Activated effector memory CD4-positive, alpha-beta T cell treated with anti-CD3 and anti-CD28 coated beads, Interleukin-2, amount 50 U/mL, for 16 hours (primary cell): ENCODE measurements around the gene ZNF780B.
"Not testable (repeated sequence)": the region's sequence is repeated elsewhere in the genome, so short reads cannot be mapped to it uniquely, and the experiment has no call there.

Experiments
- DNase-seq: peaks from one replicate; pipeline ENCODE4 v3.0.0-alpha.2; 2020

The ZNF780B gene

DNA sequence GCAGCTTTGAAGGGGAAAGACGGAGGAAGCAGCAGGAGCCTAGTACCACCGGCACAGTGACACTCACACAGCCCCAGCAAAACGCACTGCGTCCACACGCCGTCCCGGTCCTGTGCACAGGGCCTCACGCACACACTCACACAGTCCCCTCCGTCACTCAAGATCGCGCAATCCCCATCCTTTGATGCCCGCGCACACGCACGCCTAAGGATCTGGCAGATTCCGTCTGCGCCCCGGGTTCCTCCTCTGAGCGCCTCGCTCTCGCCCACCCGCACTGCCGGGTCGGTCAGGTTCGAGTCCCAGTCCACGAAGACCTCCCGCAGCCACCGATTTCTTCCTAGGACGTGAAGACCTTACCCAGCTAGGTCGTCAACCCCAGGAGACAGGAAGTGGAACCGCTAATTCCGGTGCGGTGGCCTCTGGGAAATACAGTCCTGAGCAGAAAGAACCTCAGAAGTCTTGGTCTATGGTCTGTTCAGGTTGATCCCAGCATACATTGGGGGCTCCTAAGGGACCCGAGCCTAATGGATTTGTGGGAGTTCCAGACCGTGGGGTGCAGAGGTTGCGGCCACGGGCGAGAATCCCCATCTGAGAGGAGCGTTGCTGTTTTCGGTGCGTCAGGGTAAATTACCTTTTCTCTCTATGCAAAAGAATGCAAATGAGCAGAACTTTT lies at the start of gene ZNF780B:
Gene ZNF780B, minus strand, starts transcription at position 400 of the 673 bp plus-strand sequence. CDS start 5,899 bp downstream, outside the sequence.
- DNase-seq, result peak; percentile 89

DNA sequence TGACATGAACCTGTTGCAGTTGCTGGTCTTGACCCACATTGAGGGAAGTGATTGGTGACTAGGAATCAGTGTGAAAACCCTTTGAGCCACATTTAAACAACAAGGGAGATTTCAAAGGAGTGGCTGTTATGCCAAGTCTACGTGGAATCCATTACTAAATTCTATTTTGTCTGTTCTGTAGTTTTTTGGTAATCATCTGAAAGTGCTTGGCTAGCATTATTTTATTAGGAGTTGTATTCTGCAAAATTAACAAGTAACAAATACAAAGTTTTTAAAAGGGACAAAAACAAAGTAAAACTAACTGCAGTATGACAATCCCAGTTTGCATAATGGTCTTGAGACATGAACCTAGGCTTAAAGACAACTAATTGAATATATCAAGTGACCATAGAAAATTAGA lies 48.7 kb upstream of the ZNF780B start:
- no peak for DNase-seq

DNA sequence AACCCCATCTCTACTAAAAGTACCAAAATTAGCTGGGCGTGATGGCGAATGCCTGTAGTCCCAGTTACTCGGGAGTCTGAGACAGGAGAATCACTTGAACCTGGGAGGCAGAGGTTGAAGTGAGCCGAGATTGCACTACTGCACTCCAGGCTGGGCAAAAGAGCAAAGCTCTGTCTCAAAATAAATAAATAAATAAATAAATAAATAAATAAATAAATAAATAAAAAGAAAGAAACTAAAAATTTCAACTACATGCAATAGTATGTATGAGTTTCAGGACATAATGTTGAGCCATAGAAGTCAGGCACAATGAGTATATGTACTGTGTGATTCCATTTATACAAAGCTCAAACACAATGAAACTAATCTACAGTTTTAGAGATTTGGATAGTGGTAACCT lies 47.6 kb upstream of the ZNF780B start:
- DNase-seq, result no peak

DNA sequence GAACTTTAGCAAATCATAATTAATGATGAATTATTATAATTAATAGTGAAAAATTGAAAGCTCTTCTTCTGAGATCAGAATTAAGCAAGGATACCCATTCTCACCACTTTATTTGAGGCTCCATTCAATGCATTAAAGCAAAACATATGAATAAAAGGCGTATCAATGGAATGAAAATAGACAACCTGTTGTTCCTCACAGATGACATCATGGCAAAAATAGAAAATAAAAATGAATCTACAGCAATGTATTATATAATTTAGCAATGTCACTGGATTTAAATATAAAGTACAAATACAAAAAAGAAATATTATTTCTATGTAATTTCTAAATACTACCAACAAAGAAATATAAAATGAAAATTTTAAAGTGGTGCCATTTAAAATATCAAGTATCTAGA lies 45.8 kb upstream of the ZNF780B start:
- no peak for DNase-seq

DNA sequence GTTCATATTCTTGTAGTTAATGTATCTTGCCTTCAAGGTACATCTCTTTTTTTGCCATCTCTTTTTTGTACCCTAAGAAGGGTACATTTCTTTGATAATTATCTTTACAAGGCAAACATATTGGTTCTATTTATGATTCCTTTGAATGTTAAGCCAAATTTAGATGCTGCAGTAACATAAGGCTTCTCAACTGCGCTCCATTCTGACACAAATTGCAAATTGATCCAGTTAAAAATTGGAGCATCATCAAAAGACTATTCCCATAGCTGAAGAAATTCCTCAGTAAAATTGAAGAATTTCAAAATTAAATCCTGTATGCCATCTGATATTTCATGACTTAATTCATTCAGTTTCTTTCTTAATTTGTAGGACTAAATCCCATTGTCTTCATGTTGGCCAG lies 37.4 kb upstream of the ZNF780B start:
- no peak for DNase-seq

DNA sequence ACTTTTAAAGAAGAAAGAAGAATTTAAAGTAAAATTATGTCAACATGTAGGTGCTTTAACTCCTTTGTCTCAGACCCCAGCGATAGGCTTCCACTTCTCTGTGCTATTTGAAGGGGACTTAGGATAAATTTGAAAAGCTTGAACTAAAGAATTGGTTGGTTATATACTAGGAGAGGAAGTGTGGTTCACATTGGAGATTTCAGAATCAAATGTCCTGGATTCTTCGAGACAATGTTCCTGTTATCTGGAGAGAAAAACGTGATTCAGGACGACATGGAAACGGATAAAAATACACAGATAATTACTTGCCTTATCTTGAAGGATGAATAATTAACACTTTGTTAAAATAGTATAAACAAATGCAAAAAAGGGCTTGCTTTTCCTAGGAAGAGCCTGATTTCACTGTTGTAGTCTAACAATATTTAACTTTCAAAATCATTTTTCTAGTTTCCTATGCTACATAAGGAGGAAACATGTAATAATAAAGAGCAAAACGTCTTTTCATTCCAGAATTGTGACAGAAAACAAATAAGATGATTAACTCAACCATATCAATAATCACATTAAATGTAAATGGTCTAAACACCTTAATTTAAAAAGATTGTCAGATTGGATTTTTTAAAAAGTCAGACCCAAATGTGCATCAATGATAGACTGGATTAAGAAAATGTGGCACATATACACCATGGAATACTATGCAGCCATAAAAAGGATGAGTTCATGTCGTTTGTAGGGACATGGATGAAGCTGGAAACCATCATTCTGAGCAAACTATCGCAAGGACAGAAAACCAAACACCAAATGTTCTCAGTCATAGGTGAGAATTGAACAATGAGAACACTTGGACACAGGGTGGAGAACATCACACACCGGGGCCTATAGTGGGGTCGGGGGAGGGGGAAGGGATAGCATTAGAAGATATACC lies 35.4 kb upstream of the ZNF780B start:
- DNase-seq, result no peak

DNA sequence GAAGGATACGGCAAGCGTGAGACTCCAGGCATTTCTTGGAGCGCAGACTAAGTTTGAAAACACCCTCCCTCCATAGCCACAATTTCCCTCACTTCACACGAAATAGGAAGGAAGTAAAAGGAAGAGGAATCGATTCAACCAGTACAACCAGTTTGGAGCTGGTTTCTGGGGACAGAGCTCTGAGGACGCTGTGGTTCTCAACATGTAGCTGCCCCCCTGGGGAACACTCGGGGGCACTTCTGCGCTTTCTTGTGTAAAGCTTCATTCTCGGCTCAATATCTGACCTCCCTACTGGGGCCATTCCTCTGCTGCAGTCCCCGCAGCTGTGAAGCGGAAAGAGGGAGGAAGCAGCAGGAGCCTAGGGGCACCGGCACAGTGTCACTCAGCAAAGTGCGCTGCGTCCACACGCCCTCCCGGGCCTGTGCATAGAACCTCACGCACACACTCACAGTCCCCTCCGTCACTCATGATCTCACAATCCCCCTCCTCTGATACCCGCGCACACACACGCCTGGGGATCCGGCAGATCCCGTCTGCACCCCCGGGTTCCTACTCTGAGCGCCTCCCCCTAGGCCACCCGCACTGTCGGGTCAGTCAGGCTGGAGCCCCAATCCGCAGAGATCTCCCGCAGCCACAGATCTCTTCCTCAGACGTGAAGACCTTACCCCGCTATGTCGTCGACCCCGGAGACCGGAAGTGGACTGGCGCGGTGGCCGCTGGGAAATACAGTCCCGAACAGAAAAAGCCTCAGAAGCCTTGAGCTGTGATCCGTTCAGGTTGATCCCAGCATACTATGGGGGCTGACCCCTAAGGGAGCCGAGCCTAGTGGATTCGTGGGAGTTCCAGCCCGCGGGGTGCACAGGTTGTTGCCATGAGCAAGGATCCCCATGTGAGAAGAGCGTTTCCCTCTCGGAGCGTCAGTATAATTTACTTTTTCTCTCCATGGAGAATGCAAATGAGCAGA lies 34.5 kb upstream of the ZNF780B start, which contains the start of gene ZNF780A:
Gene ZNF780A, minus strand, starts transcription at position 703 of the 964 bp plus-strand sequence. CDS start 6,190 bp downstream, outside the sequence.
- DNase-seq, result peak; percentile 92

DNA sequence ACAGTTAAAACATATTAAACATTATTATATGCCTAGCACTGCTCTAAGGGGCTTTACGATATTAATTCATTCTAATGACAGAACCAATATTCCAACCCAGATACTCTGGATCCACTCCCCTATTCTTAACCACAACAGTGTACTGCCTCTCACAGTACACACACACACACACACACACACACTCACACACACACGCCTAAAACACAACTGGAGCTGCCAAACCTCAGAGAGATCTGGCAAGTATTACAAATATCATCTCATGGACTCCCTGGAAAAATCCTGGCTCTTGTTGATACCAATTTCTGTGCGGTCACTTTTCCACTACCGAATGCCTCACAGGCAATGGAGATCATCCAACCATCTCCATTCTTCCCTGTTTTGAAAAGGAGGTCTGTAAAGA lies 33.4 kb upstream of the ZNF780B start:
- DNase-seq, result no peak

DNA sequence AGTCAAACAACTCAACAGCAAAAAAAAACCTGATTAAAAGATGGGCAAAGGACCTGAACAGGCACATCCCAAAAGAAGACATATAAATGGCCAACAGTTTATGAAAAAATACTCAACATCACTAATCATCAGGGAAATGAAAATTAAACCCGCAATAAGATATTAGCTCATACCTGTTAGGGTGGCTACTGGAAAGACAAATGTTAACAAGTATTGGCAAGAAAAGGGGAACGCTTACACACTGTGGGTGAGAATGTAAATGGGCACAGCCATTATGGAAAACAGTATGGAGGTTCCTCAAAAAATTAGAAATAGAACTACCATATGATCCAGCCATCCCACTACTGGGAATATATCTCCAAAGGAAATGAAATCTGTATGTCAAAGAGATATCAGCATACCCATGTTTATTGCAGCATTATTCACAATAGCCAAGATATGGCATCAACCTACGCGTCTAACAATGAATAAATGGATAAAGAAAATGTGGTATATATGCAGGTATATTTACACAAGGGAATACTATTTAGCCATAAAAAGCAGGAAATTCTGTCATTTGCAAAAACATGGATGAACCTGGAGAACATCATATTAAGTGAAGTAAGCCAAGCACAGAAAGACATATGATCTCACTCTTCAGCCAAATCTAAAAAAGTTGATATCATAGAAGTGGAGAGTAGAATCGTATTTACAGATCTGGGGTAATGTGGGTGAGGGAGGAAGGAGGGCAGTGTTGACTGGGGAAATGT lies 32.4 kb upstream of the ZNF780B start:
- DNase-seq, result no peak

DNA sequence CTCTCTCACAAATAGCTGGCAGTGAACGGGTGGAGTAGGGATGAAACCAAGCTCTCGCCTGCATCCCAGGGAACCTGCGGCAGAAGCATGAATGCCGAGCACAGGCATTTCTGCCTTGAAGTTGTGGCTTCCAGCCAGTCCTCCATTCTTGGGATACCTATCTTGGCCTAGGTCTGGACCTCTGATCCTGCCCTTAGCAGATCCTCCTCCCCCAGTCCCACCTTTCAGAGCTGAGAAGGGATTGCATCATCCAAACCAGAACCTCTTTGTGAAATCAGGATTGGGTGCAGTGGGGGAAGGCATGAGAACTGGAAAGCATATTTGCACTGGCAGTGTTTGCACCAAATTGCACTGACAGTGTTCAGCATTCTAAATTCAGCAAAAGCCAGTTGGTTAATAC lies 28.9 kb upstream of the ZNF780B start:
- no peak for DNase-seq

DNA sequence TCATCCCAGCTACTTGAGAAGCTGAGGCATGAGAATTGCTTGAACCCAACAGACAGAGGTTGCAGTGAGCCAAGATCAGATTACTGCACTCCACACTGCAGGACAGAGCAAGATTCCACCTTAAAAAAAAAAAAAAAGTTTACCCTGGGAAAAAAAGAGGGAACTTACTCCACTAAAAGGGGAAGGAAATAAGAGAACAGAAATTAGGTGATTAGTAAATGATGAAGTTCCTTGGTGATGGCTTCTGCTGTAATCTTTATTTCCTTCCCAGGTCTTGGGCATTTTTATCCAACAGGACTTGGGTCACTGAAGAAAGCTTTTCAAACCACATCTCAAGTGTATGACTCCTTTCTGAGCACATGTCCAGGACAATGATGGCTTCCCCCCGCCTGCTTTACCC lies 25.4 kb upstream of the ZNF780B start:
- DNase-seq, result no peak

DNA sequence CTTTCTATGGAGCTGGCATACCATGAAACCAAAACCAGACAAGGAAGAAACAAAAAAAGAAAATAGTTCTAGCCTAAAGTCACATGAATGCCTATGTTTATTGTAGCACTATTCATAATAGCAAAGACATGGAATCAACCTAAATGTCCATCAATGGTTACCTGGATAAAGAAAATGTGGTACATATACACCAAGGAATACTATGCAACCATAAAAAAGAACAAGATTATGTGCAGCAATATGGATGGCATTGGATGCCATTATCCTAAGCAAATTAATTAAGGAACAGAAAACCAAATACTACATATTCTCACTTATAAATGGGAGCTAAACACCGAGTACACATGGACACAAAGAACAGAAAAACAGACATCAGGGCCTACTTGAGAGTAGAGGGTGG lies 24.3 kb upstream of the ZNF780B start:
- DNase-seq, result no peak

DNA sequence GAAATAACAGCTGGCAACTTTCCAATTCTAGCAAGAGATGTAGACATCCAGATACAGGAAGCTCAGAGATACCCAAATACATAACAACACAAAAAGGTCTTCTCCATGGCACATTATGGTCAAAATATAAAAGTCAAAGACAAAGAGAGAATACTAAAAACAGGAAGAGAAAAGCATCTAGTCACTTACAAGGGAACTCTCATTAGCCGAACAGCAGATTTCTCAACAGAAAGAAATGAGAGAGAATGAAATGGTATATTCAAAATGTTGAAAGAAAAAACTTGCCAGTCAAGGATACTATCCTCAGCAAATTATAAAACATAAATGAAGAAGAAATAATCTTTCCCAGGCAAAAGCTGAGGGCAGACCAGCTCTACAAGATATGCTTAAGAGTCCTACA lies 22.3 kb upstream of the ZNF780B start:
- DNase-seq, result no peak

DNA sequence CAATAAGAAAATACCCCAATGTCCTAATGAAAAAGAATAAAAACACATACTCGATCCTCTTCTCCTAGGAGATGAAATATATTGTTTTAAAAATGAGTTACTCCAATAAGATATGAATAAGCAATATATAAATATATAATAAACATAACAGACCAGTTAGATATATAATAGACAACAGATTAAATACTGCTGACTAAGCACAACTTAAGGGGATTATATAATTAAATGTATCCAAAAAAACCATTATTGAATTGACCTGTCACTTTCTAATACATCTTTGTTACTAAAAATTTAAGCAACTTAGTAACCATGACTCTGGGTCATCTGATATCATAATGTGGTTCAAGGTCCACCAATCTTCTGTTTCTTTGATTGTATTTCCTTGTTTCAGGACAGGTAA lies 14.0 kb upstream of the ZNF780B start:
- no peak for DNase-seq

DNA sequence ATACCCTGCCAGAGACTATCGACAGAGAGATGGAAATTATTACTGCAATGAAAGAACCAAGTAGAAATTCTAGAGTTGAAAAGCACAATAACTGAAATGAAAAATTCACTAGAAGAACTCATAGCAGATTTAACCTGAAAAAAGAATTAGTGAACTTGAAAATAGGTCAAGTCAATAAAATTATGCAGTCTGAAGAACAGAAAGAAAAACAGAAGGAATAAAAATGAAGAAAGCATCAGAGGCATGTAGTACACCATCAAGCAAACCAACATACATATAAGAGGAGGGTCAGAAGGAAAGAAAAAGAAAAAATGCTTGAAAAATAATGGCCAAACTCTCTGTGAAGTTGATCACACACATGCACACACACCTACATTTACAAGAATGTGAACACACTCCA lies 3.6 kb upstream of the ZNF780B start:
- DNase-seq, result no peak

DNA sequence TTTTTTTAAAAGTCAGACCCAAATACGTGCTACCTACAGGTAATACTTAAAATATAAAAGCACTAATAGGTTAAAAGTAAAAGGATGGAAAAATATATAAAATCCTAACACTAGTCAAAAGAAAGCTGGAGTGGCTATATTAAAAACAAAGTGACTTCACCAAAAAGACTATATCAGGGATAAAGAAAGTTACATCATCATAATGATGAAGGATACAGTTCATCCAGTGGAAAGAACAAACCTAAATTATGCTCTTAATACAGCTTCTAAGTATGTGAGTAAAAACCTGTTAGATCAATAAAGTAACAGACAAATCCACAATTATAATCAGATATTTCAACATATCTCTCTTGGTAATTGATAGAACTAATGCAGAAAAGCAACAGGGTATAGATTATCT lies 1.1 kb upstream of the ZNF780B start:
- DNase-seq, result no peak

DNA sequence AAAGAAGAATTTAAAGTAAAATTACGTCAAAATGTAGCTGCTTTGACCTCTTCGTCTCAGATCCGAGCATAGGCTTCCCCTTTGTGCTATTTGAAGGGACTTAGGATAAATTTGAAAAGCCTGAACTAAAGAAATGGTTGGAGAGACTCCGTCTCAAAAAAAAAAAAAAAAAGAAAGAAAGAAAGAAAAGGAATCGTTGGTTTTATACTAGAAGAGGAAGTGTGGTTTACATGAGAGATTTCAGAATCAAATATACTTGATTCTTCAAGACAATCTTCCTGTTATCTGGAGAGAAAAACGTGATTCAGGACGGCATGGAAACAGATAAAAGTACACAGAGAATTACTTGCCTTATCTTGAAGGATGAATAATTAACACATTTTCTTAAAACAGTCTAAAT lies 474 bp upstream of the ZNF780B start:
- no peak for DNase-seq

DNA sequence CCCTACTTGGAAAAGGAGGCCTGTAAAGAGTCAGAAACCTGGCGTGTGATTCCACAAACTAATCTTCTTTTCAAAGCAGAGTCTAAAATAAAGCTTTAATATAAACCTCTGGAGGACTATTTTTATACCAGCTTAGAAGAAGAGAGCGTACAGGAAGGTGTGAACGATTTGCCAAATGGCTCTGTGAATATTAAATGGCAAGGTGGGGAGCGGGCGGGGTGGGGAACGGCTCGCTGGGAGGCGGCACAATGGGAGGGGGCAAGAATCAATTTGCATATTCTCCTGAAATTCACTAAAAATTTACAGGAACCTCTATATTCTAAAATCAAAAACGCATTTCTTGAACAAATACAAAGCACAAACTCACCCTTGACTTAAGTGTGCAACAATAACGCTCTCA lies 982 bp downstream of the ZNF780B start:
- no peak for DNase-seq

DNA sequence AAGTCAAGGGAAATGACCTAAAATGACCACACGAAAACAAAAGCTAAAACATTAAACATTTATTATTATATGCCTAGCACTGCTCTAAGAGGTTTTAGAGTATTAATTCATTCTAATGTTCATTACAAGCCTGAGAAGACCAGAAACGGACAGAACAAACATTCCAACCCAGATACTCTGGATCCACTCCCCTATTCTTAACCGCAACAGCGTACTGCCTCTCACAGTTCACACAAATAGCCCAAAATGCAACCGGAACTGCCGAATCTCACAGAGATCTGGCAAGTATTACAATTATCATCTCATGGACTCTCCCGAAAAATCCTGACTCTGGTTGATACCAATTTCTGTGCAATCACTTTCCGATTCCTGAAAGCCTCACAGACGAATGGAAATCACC lies 1.4 kb downstream of the ZNF780B start:
- no peak for DNase-seq

DNA sequence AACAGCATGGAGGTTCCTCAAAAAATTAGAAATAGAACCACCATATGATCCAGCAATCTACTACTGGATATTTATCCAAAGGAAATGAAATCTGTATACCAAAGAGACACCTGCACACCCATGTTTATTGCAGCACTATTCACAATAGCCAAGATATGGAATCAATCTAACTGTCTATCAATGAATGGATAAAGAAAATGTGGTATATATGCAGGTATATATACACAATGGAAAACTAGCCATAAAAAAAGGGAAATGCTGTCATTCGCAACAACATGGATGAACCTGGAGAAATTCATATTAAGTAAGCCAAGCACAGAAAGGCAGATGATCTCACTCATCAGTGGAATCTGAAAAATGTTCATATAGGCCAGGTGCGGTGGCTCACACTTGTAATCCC lies 2.5 kb downstream of the ZNF780B start:
- DNase-seq, result no peak

DNA sequence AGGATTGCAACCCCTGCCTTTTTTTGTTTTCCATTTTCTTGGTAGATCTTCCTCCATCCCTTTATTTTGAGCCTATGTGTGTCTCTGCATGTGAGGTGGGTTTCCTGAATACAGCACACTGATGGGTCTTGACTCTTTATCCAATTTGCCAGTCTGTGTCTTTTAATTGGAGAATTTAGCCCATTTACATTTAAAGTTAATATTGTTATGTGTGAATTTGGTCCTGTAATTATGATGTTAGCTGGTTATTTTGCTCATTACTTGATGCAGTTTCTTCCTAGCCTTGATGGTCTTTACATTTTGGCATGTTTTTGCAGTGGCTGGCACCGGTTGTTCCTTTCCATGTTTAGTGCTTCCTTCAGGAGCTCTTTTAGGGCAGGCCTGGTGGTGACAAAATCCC lies 14.3 kb downstream of the ZNF780B start:
- not testable (repeated sequence) for DNase-seq

DNA sequence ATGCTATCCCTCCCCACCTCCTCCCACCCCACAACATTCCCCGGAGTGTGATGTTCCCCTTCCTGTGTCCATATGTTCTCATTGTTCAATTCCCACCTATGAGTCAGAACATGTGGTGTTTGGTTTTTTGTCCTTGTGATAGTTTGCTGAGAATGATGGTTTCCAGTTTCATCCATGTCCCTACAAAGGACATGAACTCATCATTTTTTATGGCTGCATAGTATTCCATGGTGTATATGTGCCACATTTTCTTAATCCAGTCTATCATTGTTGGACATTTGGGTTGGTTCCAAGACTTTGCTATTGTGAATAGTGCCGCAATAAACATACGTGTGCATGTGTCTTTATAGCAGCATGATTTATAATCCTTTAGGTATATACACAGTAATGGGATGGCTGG lies 18.0 kb downstream of the ZNF780B start:
- not testable (repeated sequence) for DNase-seq
